Smooth muscle cell (in vitro differentiated cells): ENCODE measurements around the gene MAP3K4. TPM values are rescaled to one million over a fixed set of nuclear protein-coding genes. Genes with fewer than 3 reads are reported as not detected.

Experiments used
- DNase-seq: peaks from one replicate; lab custom pipeline; 2025; ENCODE audit not compliant: unreplicated experiment; lab: John Stamatoyannopoulos, UW
- H2AFZ ChIP-seq: fragments of 200-600 bp; sonication (generic); 2 replicates; pipeline ENCODE4 v1.6.0; 2016; ENCODE audit warnings: antibody characterized with exemption, low read depth, mild to moderate bottlenecking
- H3F3A ChIP-seq: fragments of 200-600 bp; sonication (generic); 2 replicates; pipeline ENCODE4 v1.6.0; 2017; ENCODE audit warnings: antibody characterized with exemption, low read depth
- H3K27ac ChIP-seq: fragments of 200-600 bp; sonication (generic); 2 replicates; pipeline ENCODE4 v1.5.1; 2016; ENCODE audit warnings: low read depth, mild to moderate bottlenecking
- H3K27me3 ChIP-seq: fragments of 200-600 bp; sonication (generic); 2 replicates; pipeline ENCODE4 v1.6.1; 2016; ENCODE audit warnings: low read depth, mild to moderate bottlenecking
- H3K36me3 ChIP-seq: fragments of 200-600 bp; sonication (generic); 2 replicates; pipeline ENCODE4 v1.5.1; 2016; ENCODE audit warnings: low read depth
- H3K4me1 ChIP-seq: fragments of 200-600 bp; sonication (generic); 2 replicates; pipeline ENCODE4 v1.5.1; 2016; ENCODE audit warnings: low read depth
- H3K4me2 ChIP-seq: fragments of 200-600 bp; sonication (generic); 2 replicates; pipeline ENCODE4 v1.6.0; 2016; ENCODE audit warnings: mild to moderate bottlenecking
- H3K4me3 ChIP-seq: fragments of 200-600 bp; sonication (generic); 2 replicates; pipeline ENCODE4 v1.5.1; 2016; ENCODE audit warnings: mild to moderate bottlenecking
- H3K79me2 ChIP-seq: fragments of 200-600 bp; sonication (generic); 2 replicates; pipeline ENCODE4 v1.6.0; 2016; ENCODE audit warnings: low read depth, mild to moderate bottlenecking
- H3K9ac ChIP-seq: fragments of 200-600 bp; sonication (generic); 2 replicates; pipeline ENCODE4 v1.6.0; 2016; ENCODE audit warnings: low read depth
- H3K9me3 ChIP-seq: fragments of 200-600 bp; sonication (generic); replicated peaks from 2 replicates; pipeline ENCODE4 v1.5.1; 2016; ENCODE audit warnings: low read depth
- H4K20me1 ChIP-seq: fragments of 200-600 bp; sonication (generic); 2 replicates; pipeline ENCODE4 v1.6.0; 2016; ENCODE audit warnings: low read depth
- CTCF ChIP-seq: fragments of 200-600 bp; sonication (generic); IDR thresholded peaks from 2 replicates; pipeline ENCODE4 v1.5.1; 2017; ENCODE audit warnings: borderline replicate concordance, mild to moderate bottlenecking, antibody characterized with exemption; ENCODE audit not compliant: insufficient read depth, poor library complexity, severe bottlenecking
- WGBS: methylation state at CpG from one replicate; pipeline ENCODE4 v1.1.7; 2016; ENCODE audit warnings: low lambda C conversion rate; 5-methylcytosine and 5-hydroxymethylcytosine counted together
- polyA plus RNA-seq: library from polyadenylated mRNA; unstranded; fragments of >200 nt; fragmentation: Nextera tagmentation; extraction: Ambion mirVana; gene quantifications from 2 replicates; pipeline ENCODE4 v1.2.1, GENCODE V29; 2016
- total RNA-seq: library from RNA; depleted of rRNA; stranded (reverse); fragments of >200 nt; gene quantifications from 2 replicates; pipeline ENCODE4 v1.2.3, GENCODE V29; 2014

The MAP3K4 gene
- total and polyA plus RNA-seq, 2 experiments from 2014 or later = 14.3 to 29.5 TPM

- H3K27me3 ChIP-seq = no peaks in the 10 kb centered on the region
- peaks cover 3% of the 10 kb centered on the region for H3K79me2 ChIP-seq
- 96% methylated on average over 18 of the region's 18 CpGs for WGBS
- H3K9ac ChIP-seq = no peak overlapping the region
- H3K4me1 ChIP-seq = no peaks in the 10 kb centered on the region
- no peaks in the 10 kb centered on the region for H3K36me3 ChIP-seq
- no peaks in the 10 kb centered on the region for H3F3A ChIP-seq
- TF ChIP-seq CTCF = no peak
- H3K9me3 ChIP-seq = no peaks in the 10 kb centered on the region
- H3K4me2 ChIP-seq = no peak overlapping the region
- H3K4me3 ChIP-seq = no peak overlapping the region
- no peak overlapping the region for H2AFZ ChIP-seq
- H3K27ac ChIP-seq = no peak overlapping the region
- H4K20me1 ChIP-seq = peaks cover 21% of the 10 kb centered on the region
- no peak for DNase-seq
These were observed 159.6 kb downstream of the MAP3K4 start for GRCh38 chr6:161151059-161151645.

GRCh38 chr6:161151660-161152526 lies 160.3 kb downstream of the MAP3K4 start:
- no peak overlapping the region for H3K4me3 ChIP-seq
- H3K4me2 ChIP-seq = no peak overlapping the region
- no peak overlapping the region for H2AFZ ChIP-seq
- no peaks in the 10 kb centered on the region for H3F3A ChIP-seq
- H3K9me3 ChIP-seq = no peaks in the 10 kb centered on the region
- TF ChIP-seq CTCF = no peak
- no peaks in the 10 kb centered on the region for H3K27me3 ChIP-seq
- no peak overlapping the region for H3K9ac ChIP-seq
- H3K79me2 ChIP-seq = peaks cover 8% of the 10 kb centered on the region
- peaks cover 24% of the 10 kb centered on the region for H4K20me1 ChIP-seq
- H3K27ac ChIP-seq = no peak overlapping the region
- no peak for DNase-seq
- H3K4me1 ChIP-seq = no peaks in the 10 kb centered on the region
- no peaks in the 10 kb centered on the region for H3K36me3 ChIP-seq
- WGBS = over 99% methylated on average over 19 of the region's 19 CpGs

GRCh38 chr6:161152527-161152862 lies 160.9 kb downstream of the MAP3K4 start:
- WGBS = 93% methylated on average over 9 of the region's 9 CpGs
- Histone ChIP-seq H3K27me3 (no peaks in the 10 kb centered on the region), H3F3A (no peaks in the 10 kb centered on the region), H3K36me3 (no peaks in the 10 kb centered on the region), H3K4me3 (no peak overlapping the region), H3K9ac (no peak overlapping the region), H2AFZ (no peak overlapping the region), H3K4me1 (no peaks in the 10 kb centered on the region), H3K9me3 (no peaks in the 10 kb centered on the region), H3K4me2 (no peak overlapping the region), H4K20me1 (peaks cover 26% of the 10 kb centered on the region), H3K79me2 (peaks cover 11% of the 10 kb centered on the region), H3K27ac (no peak overlapping the region)
- no peak for DNase-seq
- no peak for TF ChIP-seq CTCF
